Upper lobe of left lung (tissue), 6 donors: Measurements from ENCODE around the gene LEPR. TPM values are rescaled to one million over a fixed set of nuclear protein-coding genes. Genes with fewer than 3 reads are reported as not detected.

Experiments
- ATAC-seq, 2 donors: fragments of 200-7000 bp; cut with Tn5 transposase; one replicate each; pipeline ENCODE4 v1.9.1; 2022; ENCODE audit warnings: mild to moderate bottlenecking in 2 of 2, moderate library complexity in 2 of 2; ENCODE audit not compliant: low FRiP score in 2 of 2
- DNase-seq, 2 donors: peaks; one replicate each; pipeline ENCODE4 v3.0.0-alpha.2; 2019 to 2020
- H3K27ac ChIP-seq, 4 donors: fragments of 200-600 bp; sonication (generic); one replicate each; pipeline ENCODE4 v1.5.1; 2016 to 2019
- H3K27me3 ChIP-seq, 4 donors: fragments of 200-600 bp; sonication (generic); one replicate each; pipeline ENCODE4 v1.5.1; 2017 to 2019
- H3K36me3 ChIP-seq, 4 donors: fragments of 200-600 bp; sonication (generic); one replicate each; pipeline ENCODE4 v1.5.1; 2016 to 2019
- H3K4me1 ChIP-seq, 4 donors: fragments of 200-600 bp; sonication (generic); one replicate each; pipeline ENCODE4 v1.5.1; 2018 to 2019
- H3K4me3 ChIP-seq, 4 donors: fragments of 200-600 bp; sonication (generic); one replicate each; pipeline ENCODE4 v1.5.1; 2017 to 2019; ENCODE audit warnings: mild to moderate bottlenecking in 2 of 4, moderate library complexity in 1 of 4
- H3K9me3 ChIP-seq, 4 donors: fragments of 200-600 bp; sonication (generic); one replicate each; pipeline ENCODE4 v1.5.1; 2018 to 2019
- EP300 ChIP-seq, 4 donors: sonication (generic); formaldehyde crosslinking; IDR thresholded peaks; one replicate each; pipeline ENCODE4 v1.5.1; 2017; ENCODE audit warnings: antibody characterized with exemption in 4 of 4, control low read depth in 2 of 4
- POLR2A ChIP-seq, 4 donors: fragments of 450-650 bp; IDR thresholded peaks; one replicate each; pipeline ENCODE4 v1.5.1; 2016 to 2017; ENCODE audit warnings: antibody characterized with exemption in 4 of 4, mild to moderate bottlenecking in 2 of 4
- POLR2AphosphoS5 ChIP-seq, 2 donors: sonication (generic); formaldehyde crosslinking; IDR thresholded peaks; one replicate each; pipeline ENCODE4 v1.5.1; 2017; ENCODE audit warnings: antibody characterized with exemption in 2 of 2
- WGBS, 2 donors: methylation state at CpG; one replicate each; pipeline ENCODE4 v1.1.5; 2017 to 2018; 5-methylcytosine and 5-hydroxymethylcytosine counted together
- small RNA-seq, 4 donors: library from RNA; depleted of rRNA; stranded (forward); fragments of <200 nt; gene quantifications; one replicate each; pipeline ENCODE3, GENCODE V24; 2016
- total RNA-seq, 6 donors: library from RNA; depleted of rRNA in 4 of 6; stranded (reverse); fragments of >200 nt in 4 of 6; gene quantifications; one replicate each; pipeline versions ENCODE4 v1.1.0 to v1.2.1, GENCODE V29; 2016 to 2021
- TF ChIP-seq, protein P1 (sequence below), 6 experiments: fragments of 450-650 bp in 4 of 6; fragments of 200-600 bp in 2 of 6; sonication (generic) in 2 of 6; IDR thresholded peaks; one replicate each; pipeline ENCODE4 v1.5.1; 2016 to 2019; ENCODE audit warnings: antibody characterized with exemption in 6 of 6
- donor health status: DM: no; HTN: no; CAD: no; lungs with moderate emphysema.
- donor health status: DM: no; HTN: yes; CAD: no; lungs with severe emphysema.

Gene LEPR
- total RNA-seq, 6 donors from 2014 or later = 12.8 to 37.3 (median 22.9) TPM

DNA sequence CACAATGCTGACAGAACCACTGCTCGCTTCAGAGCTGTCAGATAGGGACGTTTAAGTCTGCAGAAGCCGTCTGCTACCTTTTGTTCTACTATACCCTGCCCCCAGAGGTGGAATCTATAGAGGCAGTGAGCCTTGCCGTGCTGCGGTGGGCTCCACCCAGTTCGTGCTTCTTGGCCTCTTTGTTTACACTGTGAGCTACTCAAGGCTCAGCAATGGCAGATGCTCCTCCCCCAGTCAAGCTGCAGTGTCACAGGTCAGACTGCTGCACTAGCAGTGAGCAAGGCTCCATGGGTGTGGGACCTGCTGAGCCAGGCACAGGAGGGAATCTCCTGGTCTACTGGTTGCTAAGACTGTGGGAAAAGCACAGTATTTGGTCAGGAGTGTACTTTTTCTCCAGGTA lies 47.1 kb downstream of the LEPR start:
- WGBS, 2 donors = 57 to 60% methylated on average over 1 to 6 of the region's 6 CpGs
- Histone ChIP-seq H3K27me3 (no peaks in the 10 kb centered on the region), H3K36me3 (no peaks in the 10 kb centered on the region), H3K9me3 (no peaks in the 10 kb centered on the region), H3K4me1 (peaks cover 7 to 15% (median 10%) of the 10 kb centered on the region in 4 donors), H3K27ac (no peak overlapping the region), H3K4me3 (no peak overlapping the region)
- peak in 1 of 2 donors; percentile 29 for DNase-seq
- TF ChIP-seq POLR2A (IDR thresholded peaks at IDR 0.05) (no peak), POLR2AphosphoS5 (IDR thresholded peaks at IDR 0.05) (peak in 1 of 2 donors; percentile 35), EP300 (IDR thresholded peaks at IDR 0.05) (no peak)
- TF ChIP-seq, protein P1, sequence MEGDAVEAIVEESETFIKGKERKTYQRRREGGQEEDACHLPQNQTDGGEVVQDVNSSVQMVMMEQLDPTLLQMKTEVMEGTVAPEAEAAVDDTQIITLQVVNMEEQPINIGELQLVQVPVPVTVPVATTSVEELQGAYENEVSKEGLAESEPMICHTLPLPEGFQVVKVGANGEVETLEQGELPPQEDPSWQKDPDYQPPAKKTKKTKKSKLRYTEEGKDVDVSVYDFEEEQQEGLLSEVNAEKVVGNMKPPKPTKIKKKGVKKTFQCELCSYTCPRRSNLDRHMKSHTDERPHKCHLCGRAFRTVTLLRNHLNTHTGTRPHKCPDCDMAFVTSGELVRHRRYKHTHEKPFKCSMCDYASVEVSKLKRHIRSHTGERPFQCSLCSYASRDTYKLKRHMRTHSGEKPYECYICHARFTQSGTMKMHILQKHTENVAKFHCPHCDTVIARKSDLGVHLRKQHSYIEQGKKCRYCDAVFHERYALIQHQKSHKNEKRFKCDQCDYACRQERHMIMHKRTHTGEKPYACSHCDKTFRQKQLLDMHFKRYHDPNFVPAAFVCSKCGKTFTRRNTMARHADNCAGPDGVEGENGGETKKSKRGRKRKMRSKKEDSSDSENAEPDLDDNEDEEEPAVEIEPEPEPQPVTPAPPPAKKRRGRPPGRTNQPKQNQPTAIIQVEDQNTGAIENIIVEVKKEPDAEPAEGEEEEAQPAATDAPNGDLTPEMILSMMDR (IDR thresholded peaks at IDR 0.05) = no peak
- no peak for ATAC-seq

DNA sequence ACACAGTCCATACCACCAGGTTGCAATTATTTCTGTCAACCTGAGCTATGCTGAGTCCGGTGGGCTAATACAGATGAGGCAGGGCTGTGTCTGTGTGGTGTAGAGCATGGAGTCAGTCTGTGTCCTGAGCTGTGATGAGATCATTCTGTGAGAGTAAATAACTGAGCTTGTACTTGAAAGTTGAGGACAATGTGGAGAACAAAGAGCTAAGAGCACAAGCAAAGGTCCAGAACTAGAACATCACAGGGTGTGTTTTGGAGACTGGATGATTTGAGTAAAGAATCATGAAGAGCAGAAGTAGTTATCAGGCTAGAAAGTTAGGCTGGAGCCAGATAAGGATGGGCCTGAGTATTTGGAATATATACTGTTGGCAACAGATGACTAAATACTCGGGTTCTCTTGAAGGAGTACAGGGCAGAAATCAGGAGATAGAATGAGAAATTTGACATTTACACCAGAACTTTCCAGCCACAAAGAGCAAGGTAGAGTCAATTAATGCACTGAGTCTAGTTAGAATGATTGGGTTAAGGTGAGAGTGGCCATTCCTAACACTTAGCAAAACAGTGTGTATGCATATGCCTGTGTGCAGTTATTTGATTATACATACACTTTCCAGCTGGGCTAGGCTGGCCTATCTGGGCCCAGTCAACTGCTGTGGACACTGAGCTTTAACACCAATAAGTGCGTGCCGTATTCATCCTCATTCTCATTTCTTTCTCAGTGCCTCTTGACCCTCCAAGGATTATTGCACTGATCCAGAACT lies 48.8 kb downstream of the LEPR start:
- Histone ChIP-seq H3K4me1 (peaks cover 7 to 15% (median 10%) of the 10 kb centered on the region in 4 donors), H3K27me3 (no peaks in the 10 kb centered on the region), H3K4me3 (no peak overlapping the region), H3K27ac (no peak overlapping the region), H3K9me3 (no peaks in the 10 kb centered on the region), H3K36me3 (no peaks in the 10 kb centered on the region)
- ATAC-seq (peak in 1 of 2 donors; percentile 57), DNase-seq (no peak)
- no peak for TF ChIP-seq POLR2A (IDR thresholded peaks at IDR 0.05)
- TF ChIP-seq, protein P1 (IDR thresholded peaks at IDR 0.05) = no peak
- no peak for TF ChIP-seq POLR2AphosphoS5 (IDR thresholded peaks at IDR 0.05)
- no peak for TF ChIP-seq EP300 (IDR thresholded peaks at IDR 0.05)
- 62 to 63% methylated on average over 4 of the region's 4 CpGs for WGBS, 2 donors

DNA sequence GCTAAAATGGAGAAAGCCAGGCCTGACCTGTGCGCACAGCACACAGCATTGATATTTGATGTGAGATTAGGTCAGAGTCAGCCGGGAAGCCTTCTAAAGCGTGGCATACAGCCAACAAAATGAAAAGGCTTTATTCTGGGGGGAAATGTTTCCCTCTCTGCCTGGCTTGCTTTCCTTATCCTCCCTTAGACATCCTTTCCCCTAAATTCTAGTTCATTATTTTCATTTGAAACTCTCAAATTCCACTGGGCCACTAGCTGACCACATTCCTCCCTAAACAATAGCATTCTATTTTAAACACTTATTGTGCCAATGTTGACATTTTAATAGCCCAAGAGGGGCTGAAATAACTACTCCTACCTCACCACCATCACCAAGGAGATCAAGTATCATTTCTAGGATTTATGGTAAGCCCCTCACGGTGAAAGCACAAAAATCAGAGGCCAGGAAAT lies 49.4 kb downstream of the LEPR start:
- ATAC-seq (peak in 1 of 2 donors; percentile 10), DNase-seq (no peak)
- Histone ChIP-seq H3K27ac (peak overlapping the region in 1 of 4 donors; percentile 10), H3K9me3 (no peaks in the 10 kb centered on the region), H3K4me3 (no peak overlapping the region), H3K27me3 (no peaks in the 10 kb centered on the region), H3K4me1 (peaks cover 7 to 15% (median 10%) of the 10 kb centered on the region in 4 donors), H3K36me3 (no peaks in the 10 kb centered on the region)
- no peak for TF ChIP-seq POLR2A (IDR thresholded peaks at IDR 0.05)
- TF ChIP-seq, protein P1 (IDR thresholded peaks at IDR 0.05) = no peak
- no peak for TF ChIP-seq POLR2AphosphoS5 (IDR thresholded peaks at IDR 0.05)
- no peak for TF ChIP-seq EP300 (IDR thresholded peaks at IDR 0.05)
- WGBS, 2 donors = 53 to 67% methylated on average over 4 of the region's 4 CpGs

Small RNA genes lying within 50 kb of the gene (small RNA-seq; reads per million reads assigned to genes)
- gene RNU2-15P = 0 reads per million in 4 donors

Other genes starting within 250 kb of the LEPR start
- 1 to 10 TPM; 3.5 to 5.9 (median 5.2) TPM for gene DNAJC6, start 111.1 kb upstream of the LEPR start, total RNA-seq
- gene LEPROT, start within 50 bp of the LEPR start, total RNA-seq = 100 to 1,000 TPM in 1 of 6 donors, 10 to 100 TPM in 5; 28.0 to 120 (median 72.9) TPM